Subcutaneous adipose tissue (tissue), 4 donors: ENCODE data around the gene NPHS2. TPM values are rescaled to one million over a fixed set of nuclear protein-coding genes. Genes with fewer than 3 reads are reported as not detected.

Experiments
- CTCF ChIP-seq: fragments of 450-650 bp; IDR thresholded peaks from one replicate; pipeline ENCODE4 v1.5.1; 2016; ENCODE audit warnings: low read depth, mild to moderate bottlenecking, control low read depth, antibody characterized with exemption, moderate library complexity
- total RNA-seq, 4 donors: library from RNA; depleted of rRNA; stranded (reverse); fragments of >200 nt; gene quantifications; one replicate each; pipeline ENCODE4 v1.1.0, GENCODE V29; 2016

The NPHS2 gene
- total RNA-seq, 4 donors from 2014 or later, result not detected

GRCh38 chr1:179576509-179576908, 761 bp upstream of the NPHS2 start:
- TF ChIP-seq CTCF, result no peak

DNA sequence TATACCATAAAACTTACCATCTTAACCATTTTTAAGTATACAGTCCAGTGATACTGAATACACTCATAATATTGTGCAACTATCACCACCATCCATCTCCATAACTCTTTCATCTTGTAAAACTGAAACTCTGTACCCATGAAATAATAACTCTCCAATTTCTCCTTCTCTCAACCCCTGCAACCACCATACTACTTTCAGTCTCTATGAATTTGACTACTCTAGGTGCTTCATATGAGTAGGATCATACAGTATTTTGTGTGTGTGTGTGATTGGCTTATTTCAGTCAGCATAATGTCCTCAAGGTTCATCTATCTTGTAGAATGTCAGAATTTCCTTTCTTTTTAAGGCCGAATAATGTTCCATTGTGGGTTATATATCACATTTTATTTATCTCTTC, 17.7 kb downstream of the NPHS2 start:
- no peak for TF ChIP-seq CTCF

GRCh38 chr1:179554427-179554826, 21.3 kb downstream of the NPHS2 start:
- no peak for TF ChIP-seq CTCF

GRCh38 chr1:179550746-179551682, 24.7 kb downstream of the NPHS2 start:
- no peak for TF ChIP-seq CTCF

- TF ChIP-seq CTCF, result no peak
These were observed 26.4 kb downstream of the NPHS2 start for GRCh38 chr1:179549368-179549700.

GRCh38 chr1:179548666-179549367, 26.9 kb downstream of the NPHS2 start:
- TF ChIP-seq CTCF, result no peak

DNA sequence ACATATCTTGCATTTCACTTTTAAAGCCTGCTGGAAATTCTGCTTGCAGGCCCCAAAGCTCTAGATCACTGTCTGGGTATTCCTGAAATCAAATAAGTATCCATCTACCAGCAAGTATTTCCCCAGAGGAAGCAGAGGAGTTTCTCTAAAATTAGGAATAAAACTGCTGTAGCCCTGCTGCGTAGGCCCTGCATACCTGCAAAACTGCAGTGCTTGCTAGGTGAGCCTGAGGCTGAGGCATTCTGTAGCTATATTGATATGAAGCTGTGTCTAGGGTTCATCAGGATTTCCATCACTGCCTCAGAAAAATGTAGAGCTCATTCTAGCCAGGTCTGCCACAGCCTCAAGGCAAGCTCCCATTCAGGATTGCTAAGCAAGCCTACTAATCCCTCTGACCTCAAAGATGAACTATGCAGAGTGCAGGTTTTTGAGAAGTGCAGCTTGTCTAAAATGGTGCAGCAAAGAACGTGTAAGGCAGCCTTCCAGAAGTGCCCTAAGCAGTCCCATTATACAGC, 28.7 kb downstream of the NPHS2 start:
- no peak for TF ChIP-seq CTCF
